HEK293 (cell line): Measurements from ENCODE around the gene CCR9.

Experiments used
- CTCF ChIA-PET: fragments of 350-600 bp; formaldehyde crosslinking; extraction: SDS; loops from one replicate; lab custom pipeline; 2021; ENCODE audit warnings: antibody characterized with exemption; lab: Yijun Ruan, JAX
- POLR2A ChIA-PET: fragments of 300-600 bp; formaldehyde crosslinking; extraction: SDS; loops from one replicate; lab custom pipeline; 2020; ENCODE audit warnings: antibody characterized with exemption, inconsistent platforms; lab: Yijun Ruan, JAX
- H3K27ac ChIP-seq: fragments of 200-500 bp; sonication (Bioruptor generic); 2 replicates; pipeline ENCODE4 v1.5.1; 2014; ENCODE audit warnings: low read depth, low read length, control low read depth, inconsistent platforms; ENCODE audit errors: extremely low read depth
- H3K36me3 ChIP-seq, 2 experiments: fragments of 200-500 bp in 1 of 2; sonication (Bioruptor generic) in 1 of 2; 1 replicate in 1 of 2; 2 replicates in 1 of 2; pipeline ENCODE4 v1.5.1; 2014 to 2017; ENCODE audit warnings: inconsistent platforms in 2 of 2, low read length in 2 of 2; ENCODE audit not compliant: control insufficient read depth in 2 of 2, insufficient read depth in 1 of 2
- H3K4me1 ChIP-seq: fragments of 200-500 bp; sonication (Bioruptor generic); 2 replicates; pipeline ENCODE4 v1.5.1; 2014; ENCODE audit warnings: mild to moderate bottlenecking, low read length, inconsistent platforms; ENCODE audit not compliant: control insufficient read depth, insufficient read depth
- H3K4me3 ChIP-seq: 2 replicates; pipeline ENCODE4 v1.5.1; 2011; ENCODE audit warnings: low read depth, mild to moderate bottlenecking, control low read depth, low read length, moderate library complexity
- H3K9me3 ChIP-seq: fragments of 200-500 bp; sonication (Bioruptor generic); 2 replicates; pipeline ENCODE4 v1.5.1; 2014; ENCODE audit warnings: low read depth, low read length, inconsistent platforms; ENCODE audit not compliant: control insufficient read depth, insufficient read depth
- GLIS1 ChIP-seq: fragments of 450-650 bp; formaldehyde crosslinking; IDR thresholded peaks from 2 replicates; pipeline ENCODE4 v1.5.1; 2016; ENCODE audit warnings: missing biosample characterization, missing genetic modification characterization
- HIC1 ChIP-seq: fragments of 450-650 bp; formaldehyde crosslinking; IDR thresholded peaks from 2 replicates; pipeline ENCODE4 v1.5.1; 2016; ENCODE audit warnings: missing biosample characterization, missing genetic modification characterization
- KLF16 ChIP-seq: fragments of 450-650 bp; formaldehyde crosslinking; IDR thresholded peaks from 2 replicates; pipeline ENCODE4 v1.5.1; 2017; ENCODE audit warnings: missing biosample characterization, missing genetic modification characterization
- MEIS1 ChIP-seq: sonication (generic); formaldehyde crosslinking; IDR thresholded peaks from 2 replicates; pipeline ENCODE4 v1.8.1; 2022; ENCODE audit warnings: missing genetic modification reagents, mild to moderate bottlenecking, borderline replicate concordance
- PRDM10 ChIP-seq: fragments of 450-650 bp; formaldehyde crosslinking; IDR thresholded peaks from 2 replicates; pipeline ENCODE4 v1.5.1; 2016; ENCODE audit warnings: missing biosample characterization, missing genetic modification characterization
- PRDM2 ChIP-seq: fragments of 450-650 bp; formaldehyde crosslinking; IDR thresholded peaks from 2 replicates; pipeline ENCODE4 v1.5.1; 2016; ENCODE audit warnings: missing biosample characterization, missing genetic modification characterization, borderline replicate concordance
- SCRT1 ChIP-seq: fragments of 450-650 bp; formaldehyde crosslinking; IDR thresholded peaks from 2 replicates; pipeline ENCODE4 v1.5.1; 2016; ENCODE audit warnings: missing biosample characterization, missing genetic modification characterization, borderline replicate concordance
- SP2 ChIP-seq: fragments of 450-650 bp; formaldehyde crosslinking; IDR thresholded peaks from 2 replicates; pipeline ENCODE4 v1.5.1; 2016; ENCODE audit warnings: missing biosample characterization, missing genetic modification characterization
- ZBTB49 ChIP-seq: fragments of 450-650 bp; formaldehyde crosslinking; IDR thresholded peaks from 2 replicates; pipeline ENCODE4 v1.5.1; 2016; ENCODE audit warnings: missing biosample characterization, missing genetic modification characterization, low read depth
- ZFP69B ChIP-seq: fragments of 450-650 bp; formaldehyde crosslinking; IDR thresholded peaks from 2 replicates; pipeline ENCODE4 v1.5.1; 2016; ENCODE audit warnings: missing biosample characterization, missing genetic modification characterization
- ZIC2 ChIP-seq: fragments of 450-650 bp; formaldehyde crosslinking; IDR thresholded peaks from 2 replicates; pipeline ENCODE4 v1.5.1; 2016; ENCODE audit warnings: missing biosample characterization, missing genetic modification characterization
- ZNF510 ChIP-seq: fragments of 450-650 bp; formaldehyde crosslinking; IDR thresholded peaks from 2 replicates; pipeline ENCODE4 v1.5.1; 2018; ENCODE audit warnings: mild to moderate bottlenecking, missing genetic modification characterization, missing biosample characterization; ENCODE audit not compliant: insufficient replicate concordance
- ZNF529 ChIP-seq: fragments of 450-650 bp; formaldehyde crosslinking; IDR thresholded peaks from 2 replicates; pipeline ENCODE4 v1.5.1; 2017; ENCODE audit warnings: missing genetic modification characterization, missing biosample characterization; ENCODE audit not compliant: insufficient replicate concordance
- ZNF548 ChIP-seq: fragments of 450-650 bp; formaldehyde crosslinking; IDR thresholded peaks from 2 replicates; pipeline ENCODE4 v1.5.1; 2016; ENCODE audit warnings: missing biosample characterization, missing genetic modification characterization
- ZNF596 ChIP-seq: fragments of 450-650 bp; IDR thresholded peaks from 2 replicates; pipeline ENCODE4 v1.5.0; 2018; ENCODE audit warnings: missing biosample characterization, mild to moderate bottlenecking, missing genetic modification characterization, moderate library complexity
- ZNF626 ChIP-seq: fragments of 450-650 bp; sonication (Bioruptor Pico); formaldehyde crosslinking; IDR thresholded peaks from 2 replicates; pipeline ENCODE4 v1.5.1; 2018; ENCODE audit warnings: missing biosample characterization, missing genetic modification characterization, inconsistent platforms
- ZNF677 ChIP-seq: fragments of 450-650 bp; IDR thresholded peaks from 2 replicates; pipeline ENCODE4 v1.5.0; 2018; ENCODE audit warnings: missing biosample characterization, mild to moderate bottlenecking, missing genetic modification characterization, moderate library complexity
- ZNF830 ChIP-seq: fragments of 450-650 bp; IDR thresholded peaks from 2 replicates; pipeline ENCODE4 v1.5.0; 2018; ENCODE audit warnings: missing biosample characterization, missing genetic modification characterization, low read depth, mild to moderate bottlenecking, moderate library complexity
- ZSCAN16 ChIP-seq: fragments of 450-650 bp; formaldehyde crosslinking; IDR thresholded peaks from 2 replicates; pipeline ENCODE4 v1.5.1; 2016; ENCODE audit warnings: missing biosample characterization, missing genetic modification characterization
- ZSCAN4 ChIP-seq: fragments of 450-650 bp; formaldehyde crosslinking; IDR thresholded peaks from 2 replicates; pipeline ENCODE4 v1.5.1; 2017; ENCODE audit warnings: missing biosample characterization, missing genetic modification characterization

Gene CCR9

GRCh38 chr3:45933591-45933990, 47.2 kb downstream of the CCR9 start:
- Histone ChIP-seq H3K4me1 (no peaks in the 10 kb centered on the region), H3K4me3 (no peak overlapping the region), H3K9me3 (no peaks in the 10 kb centered on the region), H3K36me3 (peaks cover 0 to 92% of the 10 kb centered on the region in 2 experiments; a peak in 1 of 3 replicates), H3K27ac (no peak overlapping the region)
- TF ChIP-seq GLIS1 (tag by site-specific recombination) = no peak
- no peak for TF ChIP-seq ZIC2 (tag by site-specific recombination)
- TF ChIP-seq MEIS1 (CRISPR knock-in tag) = no peak
- TF ChIP-seq ZNF596 (tag by site-specific recombination) = no peak
- no peak for TF ChIP-seq ZNF830 (tag by site-specific recombination)
- TF ChIP-seq ZSCAN16 (tag by site-specific recombination) = no peak
- TF ChIP-seq ZNF548 = no peak
- TF ChIP-seq SP2 (tag by site-specific recombination) = no peak
- no peak for TF ChIP-seq SCRT1 (tag by site-specific recombination)
- TF ChIP-seq ZSCAN4 (tag by site-specific recombination) = no peak
- TF ChIP-seq ZFP69B (tag by site-specific recombination) = no peak
- TF ChIP-seq ZNF529 (tag by site-specific recombination) = no peak
- no peak for TF ChIP-seq ZNF510 (tag by site-specific recombination)
- CTCF ChIA-PET = interaction anchor here (2.6 kb wide), 1 partner anchor 145 kb away, joined by 13 read pairs; no protein-coding TSS in a partner anchor
- POLR2A ChIA-PET = no interaction called here

- no peak overlapping the region for H3K4me3 ChIP-seq
- H3K4me1 ChIP-seq = no peaks in the 10 kb centered on the region
- H3K27ac ChIP-seq = no peak overlapping the region
- ChIA-PET POLR2A (no interaction called here), CTCF (interaction anchor here (0.6 to 6.2 kb wide), 2 partner anchors 143 to 226 kb away, joined by 3 to 80 read pairs; no protein-coding TSS in a partner anchor)
- H3K9me3 ChIP-seq = no peaks in the 10 kb centered on the region
- H3K36me3 ChIP-seq = peaks cover 0 to 77% of the 10 kb centered on the region in 2 experiments; a peak in 1 of 3 replicates
- TF ChIP-seq ZNF677 (no peak), ZNF626 (tag by site-specific recombination) (no peak), PRDM10 (tag by site-specific recombination) (no peak), HIC1 (tag by site-specific recombination) (no peak), ZBTB49 (no peak), KLF16 (tag by site-specific recombination) (no peak), PRDM2 (tag by site-specific recombination) (no peak)
Observed at GRCh38 chr3:45936261-45936660, 49.9 kb downstream of the CCR9 start.
